IPS DF 6.9 (cell line): ENCODE data around the gene DDX17.

Experiments used
- DNase-seq: peaks from one replicate; pipeline ENCODE4 v3.0.0-alpha.2; 2013; ENCODE audit warnings: low read depth, low spot score
- H3K27ac ChIP-seq: one replicate; pipeline ENCODE4 v1.5.1; 2013; ENCODE audit warnings: low read length, control low read depth
- H3K27me3 ChIP-seq: 2 replicates; pipeline ENCODE4 v1.6.1; 2013; ENCODE audit warnings: mild to moderate bottlenecking, low read length; ENCODE audit not compliant: control insufficient read depth, insufficient read depth
- H3K36me3 ChIP-seq: 2 replicates; pipeline ENCODE4 v1.6.1; 2013; ENCODE audit warnings: low read length; ENCODE audit not compliant: control insufficient read depth, insufficient read depth
- H3K4me1 ChIP-seq: 2 replicates; pipeline ENCODE4 v1.6.1; 2013; ENCODE audit warnings: low read length; ENCODE audit not compliant: control insufficient read depth, insufficient read depth
- H3K4me3 ChIP-seq: 2 replicates; pipeline ENCODE4 v1.5.1; 2013; ENCODE audit warnings: mild to moderate bottlenecking, low read length
- H3K9me3 ChIP-seq: 2 replicates; pipeline ENCODE4 v1.6.1; 2013; ENCODE audit warnings: low read length, inconsistent platforms; ENCODE audit not compliant: control insufficient read depth, insufficient read depth
- WGBS: extraction: QIAGEN DNeasy Blood & Tissue Kit; methylation state at CpG from one replicate; pipeline ENCODE4 v1.1.7; 2013; ENCODE audit warnings: mixed read lengths, missing lambda C conversion rate; ENCODE audit not compliant: insufficient read length, insufficient coverage; 5-methylcytosine and 5-hydroxymethylcytosine counted together

The DDX17 gene

DNA sequence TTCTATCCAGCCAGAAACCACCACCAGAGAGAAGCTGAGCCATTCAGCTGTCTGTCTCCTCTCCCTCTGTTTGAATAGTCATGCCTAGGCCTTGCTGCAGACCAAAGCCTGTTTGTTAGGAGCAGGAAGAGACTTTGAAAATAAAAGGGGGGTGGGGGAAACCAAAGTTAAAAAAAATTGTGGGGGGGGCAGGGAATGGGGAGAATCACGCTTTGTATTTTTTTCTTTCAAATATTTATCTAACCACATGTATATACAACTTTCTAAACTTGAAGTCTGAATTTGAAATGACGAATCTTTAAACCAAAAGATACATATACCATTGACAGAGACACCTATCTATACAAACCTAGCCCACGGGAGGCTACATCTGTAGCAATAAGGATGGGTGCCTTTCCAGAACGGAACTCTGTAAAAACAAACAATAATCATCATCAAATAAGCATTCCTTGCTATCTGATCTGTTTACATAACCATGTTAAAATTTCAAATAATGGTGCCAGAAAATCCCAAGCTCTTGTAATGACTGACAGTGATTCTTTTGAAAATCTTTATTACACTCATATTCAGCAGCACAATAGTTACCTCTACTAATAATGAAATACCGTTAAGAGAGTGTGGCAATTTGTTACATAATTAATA lies 14.3 kb downstream of the DDX17 start:
- WGBS: no CpG with 5 or more reads among the region's 5 CpGs
- Histone ChIP-seq H3K9me3 (no peaks in the 10 kb centered on the region), H3K4me1 (no peaks in the 10 kb centered on the region), H3K4me3 (no peak overlapping the region), H3K36me3 (peaks cover 49% of the 10 kb centered on the region), H3K27ac (no peak overlapping the region), H3K27me3 (no peaks in the 10 kb centered on the region)
- no peak for DNase-seq

- no peak overlapping the region for H3K4me3 ChIP-seq
- H3K27ac ChIP-seq: no peak overlapping the region
- peaks cover 51% of the 10 kb centered on the region for H3K36me3 ChIP-seq
- H3K9me3 ChIP-seq: no peaks in the 10 kb centered on the region
- DNase-seq: no peak
- no peaks in the 10 kb centered on the region for H3K27me3 ChIP-seq
- H3K4me1 ChIP-seq: peaks cover 1% of the 10 kb centered on the region; the same call in 1 of the 2 replicates
- WGBS: no CpG with 5 or more reads among the region's 1 CpG
These were observed 15.2 kb downstream of the DDX17 start for GRCh38 chr22:38490915-38491314.

DNA sequence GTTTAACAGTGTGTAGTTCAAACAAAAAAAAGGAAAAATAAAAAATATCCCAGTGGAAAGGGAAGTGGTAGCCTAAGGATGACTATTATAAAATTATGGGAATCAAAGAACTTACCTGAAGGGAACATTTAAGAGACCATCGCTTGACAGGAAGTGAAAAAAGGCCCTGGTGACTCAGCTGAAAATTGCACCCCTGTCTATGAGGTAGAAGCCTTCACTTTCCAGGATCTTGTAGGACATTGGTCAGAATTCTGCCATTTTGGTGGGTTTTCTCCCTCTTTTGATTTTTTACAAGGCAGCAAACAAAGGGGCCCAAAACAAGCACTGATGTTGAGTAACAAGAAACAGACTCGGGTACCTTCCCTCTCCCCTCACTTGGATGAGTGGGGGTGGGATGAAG lies 15.6 kb downstream of the DDX17 start:
- no peaks in the 10 kb centered on the region for H3K27me3 ChIP-seq
- peaks cover 1% of the 10 kb centered on the region; the same call in 1 of the 2 replicates for H3K4me1 ChIP-seq
- no peaks in the 10 kb centered on the region for H3K9me3 ChIP-seq
- DNase-seq: no peak
- WGBS: no CpG with 5 or more reads among the region's 2 CpGs
- H3K4me3 ChIP-seq: no peak overlapping the region
- H3K27ac ChIP-seq: no peak overlapping the region
- peaks cover 53% of the 10 kb centered on the region for H3K36me3 ChIP-seq

- Histone ChIP-seq H3K27ac (no peak overlapping the region), H3K9me3 (no peaks in the 10 kb centered on the region), H3K4me3 (no peak overlapping the region), H3K27me3 (no peaks in the 10 kb centered on the region), H3K4me1 (peaks cover 1% of the 10 kb centered on the region; the same call in 1 of the 2 replicates), H3K36me3 (peaks cover 51% of the 10 kb centered on the region)
- WGBS: no CpG with 5 or more reads among the region's 7 CpGs
- no peak for DNase-seq
These were observed 16.5 kb downstream of the DDX17 start for GRCh38 chr22:38489561-38490145.

- peaks cover 1% of the 10 kb centered on the region; the same call in 1 of the 2 replicates for H3K4me1 ChIP-seq
- H3K4me3 ChIP-seq: no peak overlapping the region
- no peak overlapping the region for H3K27ac ChIP-seq
- WGBS: no CpG with 5 or more reads among the region's 17 CpGs
- no peak for DNase-seq
- H3K36me3 ChIP-seq: peaks cover 50% of the 10 kb centered on the region
- no peaks in the 10 kb centered on the region for H3K9me3 ChIP-seq
- no peaks in the 10 kb centered on the region for H3K27me3 ChIP-seq
These were observed 17.0 kb downstream of the DDX17 start for GRCh38 chr22:38489142-38489541.

DNA sequence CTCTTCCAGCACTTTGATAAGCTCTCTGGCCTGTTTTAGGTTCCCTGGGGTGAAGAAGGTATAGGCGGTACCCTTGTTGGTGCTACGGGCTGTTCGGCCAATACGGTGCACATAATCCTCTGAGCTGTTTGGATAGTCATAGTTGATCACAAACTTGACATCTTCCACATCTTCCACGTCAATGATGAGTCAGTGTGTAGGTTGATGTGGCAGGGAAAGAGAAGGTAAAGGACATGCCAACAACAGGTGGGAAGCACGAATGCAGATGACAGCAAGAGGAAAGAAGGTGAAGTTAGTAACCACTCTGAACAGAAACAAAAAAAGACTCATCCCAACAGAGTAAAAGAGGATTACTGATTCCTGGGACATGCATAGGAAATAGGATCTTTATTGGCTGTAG lies 18.2 kb downstream of the DDX17 start:
- DNase-seq: no peak
- WGBS: no CpG with 5 or more reads among the region's 6 CpGs
- H3K27me3 ChIP-seq: no peaks in the 10 kb centered on the region
- no peak overlapping the region for H3K4me3 ChIP-seq
- peaks cover 49% of the 10 kb centered on the region for H3K36me3 ChIP-seq
- H3K27ac ChIP-seq: no peak overlapping the region
- H3K9me3 ChIP-seq: no peaks in the 10 kb centered on the region
- H3K4me1 ChIP-seq: peaks cover 1% of the 10 kb centered on the region; the same call in 1 of the 2 replicates

GRCh38 chr22:38485783-38486182 lies 20.3 kb downstream of the DDX17 start:
- Histone ChIP-seq H3K4me1 (peaks cover 1% of the 10 kb centered on the region; the same call in 1 of the 2 replicates), H3K27me3 (no peaks in the 10 kb centered on the region), H3K27ac (no peak overlapping the region), H3K4me3 (no peak overlapping the region), H3K36me3 (peaks cover 59% of the 10 kb centered on the region), H3K9me3 (no peaks in the 10 kb centered on the region)
- no peak for DNase-seq
- no CpG with 5 or more reads among the region's 5 CpGs for WGBS

- Histone ChIP-seq H3K4me3 (no peak overlapping the region), H3K9me3 (no peaks in the 10 kb centered on the region), H3K4me1 (peaks cover 1% of the 10 kb centered on the region; the same call in 1 of the 2 replicates), H3K27me3 (no peaks in the 10 kb centered on the region), H3K27ac (no peak overlapping the region), H3K36me3 (peaks cover 49% of the 10 kb centered on the region)
- no CpG with 5 or more reads among the region's 1 CpG for WGBS
- no peak for DNase-seq
These were observed 21.9 kb downstream of the DDX17 start for GRCh38 chr22:38484244-38484643.

GRCh38 chr22:38482662-38483308 lies 23.3 kb downstream of the DDX17 start:
- Histone ChIP-seq H3K27me3 (no peaks in the 10 kb centered on the region), H3K4me3 (no peak overlapping the region), H3K4me1 (peaks cover 1% of the 10 kb centered on the region; the same call in 1 of the 2 replicates), H3K27ac (no peak overlapping the region), H3K36me3 (peaks cover 42% of the 10 kb centered on the region), H3K9me3 (no peaks in the 10 kb centered on the region)
- DNase-seq: no peak
- no CpG with 5 or more reads among the region's 6 CpGs for WGBS

DNA sequence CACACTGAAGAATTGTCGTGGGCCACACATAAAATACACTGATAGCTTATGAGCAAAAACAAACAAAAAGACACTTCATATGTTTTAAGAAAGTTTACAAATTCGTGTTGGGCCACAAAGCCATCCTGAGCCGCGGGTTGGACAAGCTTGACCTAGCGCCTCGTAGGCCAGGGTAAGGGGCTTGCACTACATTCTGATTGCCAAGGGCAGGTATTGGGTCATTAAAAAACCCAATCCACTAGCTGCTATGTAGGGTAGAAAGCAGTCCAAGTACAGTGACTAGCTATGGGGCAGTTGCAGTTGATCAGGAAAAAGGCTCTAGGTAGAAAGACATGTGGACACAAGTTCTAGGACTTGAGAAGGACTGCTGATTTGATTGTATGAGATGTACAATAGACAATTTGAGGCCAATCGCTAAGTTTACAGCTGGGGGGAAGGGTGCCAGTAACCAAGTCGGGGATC lies 24.2 kb downstream of the DDX17 start:
- Histone ChIP-seq H3K4me1 (peaks cover 1% of the 10 kb centered on the region; the same call in 1 of the 2 replicates), H3K27ac (no peak overlapping the region), H3K4me3 (no peak overlapping the region), H3K27me3 (no peaks in the 10 kb centered on the region), H3K36me3 (peaks cover 39% of the 10 kb centered on the region), H3K9me3 (no peaks in the 10 kb centered on the region)
- no CpG with 5 or more reads among the region's 8 CpGs for WGBS
- no peak for DNase-seq
